Activated CD8-positive, alpha-beta memory T cell treated with anti-CD3 and anti-CD28 coated beads for 4 hours (primary cell): ENCODE measurements around the gene ANO7.

Source experiments
- DNase-seq, 2 donors: peaks; one replicate each; pipeline ENCODE4 v3.0.0-alpha.2; 2020; ENCODE audit warnings: low read depth in 2 of 2

The ANO7 gene

DNA sequence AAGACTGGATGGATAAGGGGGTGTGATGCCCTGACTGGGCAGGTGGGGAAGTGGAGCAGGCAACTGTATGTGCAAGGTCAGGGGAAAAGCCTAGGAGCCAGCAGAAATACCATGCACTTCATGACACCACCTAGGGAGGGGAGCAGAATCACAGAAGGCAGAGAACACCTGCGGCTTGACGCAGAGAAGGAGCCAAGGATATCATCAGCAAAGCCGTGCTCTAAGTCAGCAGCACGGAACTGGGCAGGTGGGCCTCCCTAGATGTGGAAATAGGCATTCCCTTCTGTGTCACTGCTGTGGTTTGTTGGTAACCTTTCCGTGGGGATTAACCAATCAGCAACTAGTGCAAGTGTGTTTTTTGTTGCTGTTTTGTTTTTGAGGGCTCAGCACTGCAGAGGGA, 85.7 kb downstream of the ANO7 start:
- no peak for DNase-seq
